Ramos (cell line): ENCODE results near the gene IFI44L.

ENCODE experiments used
- in situ Hi-C: fragments of 300-500 bp; cut with MboI; formaldehyde crosslinking; loops from one replicate; pipeline ENCODE4 v1.14.3; 2022; ENCODE audit warnings: low sequenced_read_pairs; ENCODE audit not compliant: unreplicated experiment

Gene IFI44L

DNA sequence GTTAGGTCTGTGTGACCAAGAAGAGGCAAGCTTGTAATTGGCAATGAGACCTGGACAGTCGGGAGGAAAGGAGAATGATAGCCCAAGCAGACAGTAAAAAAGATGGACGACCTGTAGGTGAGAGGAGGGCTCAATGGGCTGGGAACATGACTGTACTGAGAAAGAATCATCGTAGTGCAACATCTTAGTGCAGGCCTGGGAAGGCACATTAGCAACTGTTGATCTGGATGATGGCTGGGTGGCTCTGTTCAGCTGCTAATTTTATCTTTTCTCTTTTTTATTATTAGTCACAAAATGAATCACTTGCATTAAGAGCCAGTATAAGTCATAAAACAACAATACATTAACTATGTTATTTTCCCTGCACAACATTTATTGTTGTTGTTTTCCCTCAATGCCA is 62.2 kb downstream of the IFI44L start:
- in situ Hi-C loops, result no loop called here

DNA sequence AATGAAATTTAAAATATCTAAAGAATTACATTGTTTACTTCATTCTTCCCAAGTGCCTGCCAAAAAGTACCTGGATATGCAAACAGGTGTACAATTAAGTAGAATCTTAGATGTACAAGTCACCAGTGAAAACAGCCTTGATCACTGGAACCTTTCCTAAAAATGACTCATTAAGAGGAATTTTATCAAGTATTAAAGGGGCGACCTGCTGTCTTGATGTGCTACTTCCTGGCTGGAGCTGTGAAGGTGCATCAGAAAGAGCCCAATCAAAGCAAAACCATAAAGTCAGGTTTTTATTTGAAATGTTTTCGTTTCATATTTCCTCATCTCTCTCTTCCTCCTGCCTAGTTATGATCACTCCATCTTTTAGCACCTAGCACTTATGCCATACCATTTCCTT is 62.8 kb downstream of the IFI44L start:
- in situ Hi-C loops, result no loop called here

DNA sequence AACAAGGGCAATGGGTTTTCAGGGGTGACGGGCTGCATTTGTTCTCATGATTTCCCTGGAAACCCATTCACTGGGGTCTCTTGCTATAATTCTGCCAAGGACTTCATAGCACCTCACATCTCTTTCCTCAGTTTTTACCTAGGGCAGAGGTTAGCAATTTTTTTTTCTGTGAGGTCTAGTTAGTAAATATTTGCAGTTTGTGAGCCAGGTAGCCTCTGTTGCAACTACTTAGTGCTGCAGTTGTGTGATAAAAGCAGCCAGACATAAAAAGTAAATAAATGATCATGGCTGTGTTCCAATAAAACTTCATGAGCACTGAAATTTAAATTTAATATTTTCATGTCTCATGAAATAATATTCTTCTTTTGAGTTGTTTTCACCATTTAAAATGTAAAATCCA is 67.1 kb downstream of the IFI44L start:
- in situ Hi-C loops, result no loop called here

DNA sequence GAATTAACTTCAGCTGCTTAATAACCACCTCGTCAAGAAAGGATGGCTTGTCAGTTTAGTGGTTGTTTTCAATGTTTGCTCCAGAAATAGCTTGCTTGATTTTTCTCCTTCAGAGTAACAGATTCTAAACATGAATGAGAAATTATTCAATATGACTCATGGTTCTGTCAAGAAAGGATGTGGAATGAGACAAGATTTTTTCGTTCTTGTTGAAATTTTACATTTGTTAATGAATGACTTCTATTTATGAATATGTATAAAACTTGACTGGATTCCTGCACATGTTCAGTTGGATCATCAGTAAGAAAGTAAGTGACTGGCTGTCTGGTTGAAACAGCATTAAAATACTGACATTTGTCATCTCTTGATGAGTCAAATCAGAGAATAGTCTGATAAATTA is 67.7 kb downstream of the IFI44L start:
- in situ Hi-C loops, result no loop called here

DNA sequence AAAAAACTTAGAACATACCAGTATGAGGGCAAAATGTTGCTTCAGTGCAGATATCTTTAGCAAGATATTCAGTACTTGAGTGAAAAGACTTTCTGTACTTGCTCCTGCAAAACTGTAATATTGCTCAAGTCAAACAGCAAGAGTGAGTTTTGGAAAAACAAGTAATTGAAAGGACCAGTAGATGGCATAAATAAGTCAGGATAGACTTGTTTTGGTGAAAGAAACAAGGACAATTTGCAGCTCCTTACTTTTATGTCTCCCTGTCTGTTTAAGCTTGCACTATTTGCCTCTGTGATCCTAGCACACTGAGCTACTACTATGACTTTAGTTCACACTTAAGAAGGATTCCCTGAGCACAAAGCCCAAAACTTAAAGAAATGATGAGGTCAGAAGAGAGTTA is 68.4 kb downstream of the IFI44L start:
- in situ Hi-C loops, result no loop called here

DNA sequence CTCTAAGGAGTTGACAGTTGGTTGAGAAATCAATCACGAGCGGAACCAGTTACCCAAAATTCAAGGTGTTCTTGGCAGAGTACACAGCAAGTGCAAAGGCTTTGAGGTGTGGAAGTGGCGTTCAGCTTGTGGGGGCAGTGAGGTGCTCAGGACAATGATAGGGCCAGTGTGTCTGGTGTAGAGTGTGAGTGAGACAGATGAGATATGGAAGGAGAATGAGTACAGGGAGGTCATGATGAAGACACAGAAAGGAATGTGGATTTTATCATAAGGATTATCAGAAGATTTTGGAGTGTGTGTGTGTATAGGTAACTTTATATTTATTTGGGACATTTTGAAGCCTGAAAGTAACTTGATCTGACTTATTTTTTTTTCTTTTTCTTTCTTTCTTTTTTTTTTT is 70.3 kb downstream of the IFI44L start:
- in situ Hi-C loops, result no loop called here

DNA sequence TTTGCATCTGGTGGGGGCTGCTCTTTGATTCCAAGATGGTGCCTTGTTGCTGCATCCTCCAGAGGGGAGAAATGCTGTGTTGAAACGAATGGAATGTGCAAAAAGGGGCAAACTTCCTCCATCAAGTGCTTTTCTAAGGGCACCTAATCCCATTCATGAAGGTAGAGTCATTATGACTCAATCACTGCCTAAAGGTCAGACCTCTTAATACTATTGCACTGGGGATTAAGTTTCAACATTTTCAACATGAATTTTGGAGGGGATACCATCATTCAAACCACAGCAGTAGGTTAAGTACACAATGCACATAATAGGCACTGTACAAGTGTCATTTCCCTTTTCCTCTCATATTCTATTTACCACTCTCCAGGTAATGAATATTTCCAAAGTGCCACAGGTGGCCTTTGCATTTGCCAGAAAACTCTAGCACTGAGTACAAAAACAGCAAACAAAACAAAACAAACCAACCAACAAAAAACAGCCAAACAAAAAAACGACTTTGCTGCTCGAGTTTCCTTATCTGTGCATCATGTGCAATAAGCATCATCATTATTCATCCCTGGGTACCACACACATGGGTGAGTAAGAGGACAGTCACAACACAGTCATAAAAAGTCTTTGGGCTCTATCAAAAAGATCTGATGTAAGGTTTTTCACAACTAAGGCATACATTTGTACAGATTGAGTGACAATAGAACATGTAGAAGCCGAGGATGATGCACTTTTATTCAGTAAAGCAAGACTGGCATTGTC is 71.9 kb downstream of the IFI44L start:
- in situ Hi-C loops, result no loop called here
